AG08396 (cell line): Measurements from ENCODE around the gene GPR153.

Experiments used
- DNase-seq: peaks from one replicate; pipeline ENCODE4 v3.0.0; 2012; ENCODE audit warnings: low spot score, mixed read lengths

Gene GPR153

DNA sequence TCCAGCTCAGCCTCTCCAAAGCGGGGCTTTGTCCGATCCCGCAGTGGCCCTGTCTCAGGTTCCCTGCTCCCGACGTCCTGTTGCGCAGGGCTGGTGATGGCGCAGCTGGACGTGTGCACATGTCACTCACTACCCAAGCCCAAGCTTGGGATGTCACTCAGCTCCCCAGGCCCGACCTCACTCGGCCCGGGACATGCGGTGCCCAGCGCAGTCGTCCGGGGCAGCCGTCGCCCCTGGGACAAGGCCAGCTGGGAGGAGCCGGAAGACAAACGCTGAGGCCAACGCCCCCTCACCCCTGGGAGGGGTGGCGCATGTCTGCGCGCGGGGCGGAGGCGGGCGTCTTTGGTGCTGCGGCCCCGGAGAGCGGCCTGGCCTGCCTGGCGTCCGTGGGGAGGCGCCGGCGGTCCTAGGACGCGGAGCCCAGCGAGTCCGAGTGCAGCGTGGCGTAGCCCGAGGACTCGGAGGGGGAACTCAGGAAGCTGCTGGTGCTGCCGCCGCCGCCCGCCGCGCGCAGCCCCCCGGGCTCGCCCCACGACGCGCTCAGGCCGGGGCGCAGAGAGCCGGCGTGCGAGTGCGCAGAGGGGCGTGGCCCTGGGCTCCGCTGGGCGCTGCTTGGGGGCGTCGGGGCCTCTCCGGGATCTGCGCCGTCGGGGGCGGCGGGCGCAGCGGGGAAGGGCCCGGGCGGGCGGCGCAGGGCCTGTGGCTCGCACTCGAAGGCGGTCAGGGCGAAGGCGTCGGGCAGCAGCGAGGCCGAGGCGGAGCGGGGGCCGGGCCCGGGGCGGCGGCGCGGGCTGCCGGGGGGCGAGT lies 11.8 kb downstream of the GPR153 start:
- DNase-seq: peak; percentile 67

DNA sequence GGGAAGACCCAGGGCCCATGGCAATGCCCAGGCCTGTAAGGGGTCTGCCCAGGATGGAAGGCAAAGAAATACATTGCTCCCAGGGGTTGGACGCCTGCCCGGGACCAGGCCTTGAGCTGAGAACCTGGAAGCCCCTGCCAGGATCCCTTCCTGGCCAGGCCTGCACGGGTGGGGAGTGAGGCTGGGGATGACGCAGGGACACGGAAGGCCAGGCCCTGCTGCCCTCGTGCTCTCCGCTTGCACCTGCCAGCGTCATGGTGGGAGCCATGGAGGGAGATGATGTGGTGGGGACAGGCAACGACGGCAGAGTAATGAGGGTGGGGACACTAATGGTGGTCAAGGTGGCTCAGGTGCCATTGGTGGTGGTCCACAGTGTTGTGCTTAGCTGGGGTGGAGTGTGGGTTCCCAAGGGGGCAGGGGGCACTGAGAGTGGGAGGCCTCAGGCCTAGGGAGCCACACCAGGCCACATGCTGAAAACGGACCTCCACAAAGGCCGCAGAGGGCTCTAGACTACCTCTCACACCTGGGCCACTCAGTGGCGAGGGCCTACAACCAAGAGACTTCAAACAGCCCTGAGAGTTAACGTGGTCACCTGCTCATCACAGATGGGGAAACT lies 12.6 kb downstream of the GPR153 start:
- no peak for DNase-seq

DNA sequence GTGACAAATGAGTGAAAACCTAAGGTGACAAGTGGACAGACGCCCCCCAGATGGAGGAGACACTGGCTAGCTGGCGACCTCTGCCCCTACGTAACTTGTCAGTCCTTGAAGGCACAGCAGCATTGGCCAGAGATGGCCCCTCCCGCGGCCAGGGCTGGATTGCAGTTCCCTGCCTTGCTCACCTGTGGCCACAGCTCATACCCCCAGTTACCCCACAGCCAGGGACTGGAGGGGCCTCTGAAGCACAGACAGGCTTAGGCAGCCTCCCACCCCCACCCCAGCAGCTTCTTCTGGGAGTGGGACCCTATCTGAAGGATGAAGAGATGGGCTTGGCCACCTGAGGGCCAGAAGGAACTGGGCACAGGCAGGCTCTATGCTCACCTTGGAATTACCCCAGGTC lies 13.2 kb downstream of the GPR153 start:
- no peak for DNase-seq

DNA sequence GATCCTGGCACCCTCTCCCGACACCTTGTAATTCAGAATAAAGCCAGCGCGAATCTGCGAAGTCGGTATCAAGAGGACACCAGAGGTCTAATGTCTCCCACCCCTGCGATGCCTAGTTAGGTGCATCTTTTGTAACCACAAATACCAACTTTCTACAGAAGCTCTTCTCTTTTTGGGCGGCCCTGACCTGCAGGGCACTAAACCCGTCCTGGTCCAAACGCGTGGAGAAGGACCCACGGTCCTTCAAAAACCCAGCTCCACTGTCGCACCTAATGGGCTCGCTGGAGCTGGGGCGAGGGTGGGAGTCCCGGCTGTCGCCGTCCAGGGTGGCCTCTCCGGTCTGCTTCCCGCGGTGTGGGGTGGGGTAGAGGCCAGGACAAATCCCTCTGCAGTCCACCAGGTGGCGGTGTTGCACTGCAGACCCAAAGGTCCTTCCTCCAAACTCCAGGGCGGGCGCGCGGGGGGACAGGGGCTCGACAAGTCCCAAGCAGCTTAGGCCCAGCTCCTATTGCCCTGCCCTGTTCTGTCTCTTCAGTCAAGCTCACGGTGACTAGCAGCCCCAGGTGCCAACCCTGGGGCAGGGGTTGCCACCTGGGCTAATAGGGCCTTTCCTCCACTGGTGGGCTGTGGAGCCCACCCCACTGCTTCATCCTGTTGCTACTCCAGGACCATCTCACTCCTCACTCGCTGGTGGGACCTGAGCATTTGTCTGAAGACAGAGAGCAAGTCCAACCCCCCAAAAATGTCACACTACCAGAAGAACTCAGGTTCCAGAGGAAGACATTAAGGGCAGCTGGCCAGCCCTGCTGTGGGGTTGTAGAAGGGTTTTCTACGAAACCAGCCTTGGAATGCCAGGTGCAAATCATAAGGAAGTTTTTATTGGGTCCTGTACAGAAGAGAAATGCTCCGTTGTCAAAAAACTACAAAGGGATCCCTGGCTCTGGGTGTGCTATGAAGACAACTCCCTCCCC lies 14.1 kb downstream of the GPR153 start:
- DNase-seq: peak; percentile 92

DNA sequence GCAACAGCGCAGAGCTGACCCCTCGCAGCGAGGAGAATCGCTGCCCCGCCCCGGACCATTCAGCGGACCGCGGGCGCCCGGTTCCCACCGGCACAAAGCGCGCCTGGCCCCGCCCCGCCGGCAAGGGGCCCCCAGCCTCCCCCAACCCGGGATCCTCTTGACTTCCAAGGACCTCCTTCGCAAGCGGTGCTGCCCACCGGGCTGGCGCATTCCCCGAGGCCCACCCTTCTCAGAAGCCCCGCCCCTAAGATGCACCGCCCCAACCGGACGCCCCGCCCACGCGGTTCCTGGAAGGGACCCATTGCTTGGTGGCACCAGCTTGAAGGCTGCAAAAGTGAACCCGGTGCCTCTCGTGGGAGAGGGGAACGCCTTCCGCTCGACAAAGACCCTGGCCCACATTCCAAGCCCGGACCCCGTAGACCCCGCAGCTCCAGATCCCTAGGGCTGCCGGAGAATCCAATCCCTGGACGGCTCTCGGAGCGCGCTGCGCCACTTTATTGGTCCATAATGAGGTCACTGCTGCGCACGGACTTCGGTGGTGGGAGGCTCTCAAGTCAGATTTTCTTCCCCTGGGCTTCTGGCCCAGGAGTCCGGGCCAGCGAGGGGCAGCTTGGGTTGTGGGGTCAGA lies 14.9 kb downstream of the GPR153 start:
- no peak for DNase-seq

DNA sequence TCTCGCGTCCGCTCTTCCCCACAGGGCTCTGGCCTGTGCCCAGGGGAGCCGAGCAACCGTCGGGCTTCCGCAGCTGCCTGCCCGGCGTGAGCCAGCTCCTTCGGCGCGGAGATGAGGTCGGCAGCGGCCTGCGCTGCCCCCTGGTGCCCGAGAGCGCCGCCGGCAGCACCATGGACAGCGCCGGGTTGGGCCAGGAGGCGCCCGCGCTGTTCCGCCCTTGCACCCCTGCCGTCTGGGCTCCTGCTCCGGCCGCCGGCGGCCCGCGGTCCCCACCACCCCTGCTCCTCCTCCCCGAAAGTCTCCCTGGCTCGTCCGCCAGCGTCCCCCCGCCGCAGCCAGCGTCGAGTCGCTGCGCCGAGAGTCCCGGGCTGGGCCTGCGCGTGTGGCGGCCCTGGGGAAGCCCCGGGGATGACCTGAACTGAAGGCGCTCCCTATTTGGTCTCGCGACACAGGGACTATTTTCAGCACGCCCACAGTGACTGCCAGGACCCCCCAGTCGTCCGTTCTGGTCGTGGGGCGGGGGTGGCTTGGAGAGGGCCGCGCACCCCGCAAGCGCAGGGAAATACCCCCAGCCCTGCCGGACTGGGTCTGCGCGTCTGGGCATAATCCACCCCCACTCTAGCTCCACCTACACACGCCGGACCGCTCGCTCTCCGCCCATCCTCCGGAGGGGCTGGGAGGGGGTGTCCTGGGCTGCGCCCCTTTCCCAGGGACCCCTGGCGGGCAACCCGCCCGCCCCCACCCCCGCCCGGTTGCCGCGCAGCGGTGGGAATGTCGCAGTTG lies 15.6 kb downstream of the GPR153 start:
- peak; percentile 94 for DNase-seq

DNA sequence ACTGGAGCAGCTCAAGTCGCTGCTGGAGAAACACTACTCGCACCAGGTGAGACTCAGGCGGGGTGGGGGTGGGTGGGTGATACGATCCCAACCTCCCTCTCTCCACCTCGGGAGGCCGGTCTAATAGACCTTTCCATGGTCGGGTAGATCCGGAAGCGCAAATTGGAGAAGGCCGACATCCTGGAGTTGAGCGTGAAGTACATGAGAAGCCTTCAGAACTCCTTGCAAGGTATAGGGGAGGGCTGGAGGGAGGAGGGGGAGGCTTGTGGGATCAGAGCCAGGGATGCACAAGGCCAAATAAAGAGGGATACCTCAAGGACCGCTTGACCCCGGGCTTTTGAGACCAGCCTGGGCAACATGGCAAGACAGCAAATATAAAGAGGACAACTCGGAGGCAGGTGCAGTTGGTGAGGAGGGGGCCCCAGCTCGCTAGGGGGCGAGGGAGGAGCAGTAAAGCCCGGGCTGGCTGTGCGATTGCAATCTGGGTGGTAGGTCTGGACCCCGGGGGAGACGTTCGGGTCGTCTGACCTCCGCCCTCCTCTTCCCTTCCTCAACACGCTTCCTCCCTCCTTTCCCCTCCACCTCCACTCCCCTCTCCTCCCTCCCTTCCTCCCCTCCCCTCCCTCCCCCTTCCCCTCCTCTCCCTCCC lies 16.4 kb downstream of the GPR153 start:
- DNase-seq: no peak

DNA sequence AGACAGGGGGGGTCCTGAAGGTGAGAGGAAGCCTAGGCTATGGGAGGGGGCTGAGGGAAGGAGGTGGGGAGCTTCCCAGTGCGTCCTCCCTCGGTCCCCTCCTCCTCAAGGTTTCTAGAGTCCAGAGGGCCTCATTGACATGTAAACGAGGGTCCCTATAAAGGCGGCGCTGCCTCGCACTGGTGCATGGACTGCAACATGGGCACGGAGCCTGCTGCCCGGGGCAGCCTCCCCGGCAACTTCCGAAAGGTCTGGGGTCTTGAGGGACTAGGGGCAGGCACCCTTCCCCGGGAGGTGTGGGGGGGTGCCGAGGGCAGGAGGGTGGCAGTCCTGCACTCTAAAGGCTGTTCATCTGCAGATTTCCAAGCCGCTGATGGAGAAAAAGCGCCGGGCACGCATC lies 16.9 kb downstream of the GPR153 start, which contains the start of gene HES3:
Gene HES3 (plus strand): TSS at position 187 of the 400 bp plus-strand sequence. CDS start 187 bp downstream, at position 374.
- DNase-seq: no peak

DNA sequence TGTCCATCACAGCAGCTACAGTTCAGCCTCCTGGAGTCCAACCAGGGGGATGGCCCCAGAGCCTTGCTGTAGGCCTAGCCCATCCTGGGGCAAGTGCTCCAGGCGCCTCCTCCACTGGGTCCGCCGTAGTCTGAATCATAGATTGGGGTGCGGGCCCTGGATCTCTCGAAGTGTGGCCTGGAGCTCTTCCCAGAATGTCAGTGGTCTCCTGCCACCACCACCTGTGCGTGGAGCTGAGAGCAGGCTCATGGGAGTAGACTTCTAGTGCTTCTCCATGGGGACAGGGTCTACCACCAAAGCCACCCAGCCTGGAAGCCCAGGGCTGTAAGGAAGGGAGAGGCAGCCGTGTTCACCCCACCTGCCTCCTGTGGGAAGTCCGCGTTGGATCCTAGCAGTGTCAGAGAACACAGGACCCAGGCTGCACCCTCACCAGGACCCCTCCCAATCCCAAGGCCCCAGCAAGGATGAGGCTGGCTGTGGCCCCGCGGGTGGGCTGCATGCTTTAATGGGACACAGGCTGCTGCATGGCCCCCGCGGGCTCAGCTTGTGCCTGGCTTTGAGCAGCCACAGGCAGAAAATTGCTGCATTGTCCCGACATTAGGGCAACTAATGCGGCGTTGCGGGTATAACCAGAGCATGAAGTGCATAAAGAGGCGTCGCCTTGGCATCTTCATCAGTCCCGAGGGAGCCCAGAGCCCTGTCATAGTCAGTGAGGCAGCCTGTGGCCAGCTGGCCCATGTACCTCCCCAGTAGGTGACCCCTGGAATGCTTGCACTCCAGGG lies 17.7 kb downstream of the GPR153 start:
- no peak for DNase-seq

DNA sequence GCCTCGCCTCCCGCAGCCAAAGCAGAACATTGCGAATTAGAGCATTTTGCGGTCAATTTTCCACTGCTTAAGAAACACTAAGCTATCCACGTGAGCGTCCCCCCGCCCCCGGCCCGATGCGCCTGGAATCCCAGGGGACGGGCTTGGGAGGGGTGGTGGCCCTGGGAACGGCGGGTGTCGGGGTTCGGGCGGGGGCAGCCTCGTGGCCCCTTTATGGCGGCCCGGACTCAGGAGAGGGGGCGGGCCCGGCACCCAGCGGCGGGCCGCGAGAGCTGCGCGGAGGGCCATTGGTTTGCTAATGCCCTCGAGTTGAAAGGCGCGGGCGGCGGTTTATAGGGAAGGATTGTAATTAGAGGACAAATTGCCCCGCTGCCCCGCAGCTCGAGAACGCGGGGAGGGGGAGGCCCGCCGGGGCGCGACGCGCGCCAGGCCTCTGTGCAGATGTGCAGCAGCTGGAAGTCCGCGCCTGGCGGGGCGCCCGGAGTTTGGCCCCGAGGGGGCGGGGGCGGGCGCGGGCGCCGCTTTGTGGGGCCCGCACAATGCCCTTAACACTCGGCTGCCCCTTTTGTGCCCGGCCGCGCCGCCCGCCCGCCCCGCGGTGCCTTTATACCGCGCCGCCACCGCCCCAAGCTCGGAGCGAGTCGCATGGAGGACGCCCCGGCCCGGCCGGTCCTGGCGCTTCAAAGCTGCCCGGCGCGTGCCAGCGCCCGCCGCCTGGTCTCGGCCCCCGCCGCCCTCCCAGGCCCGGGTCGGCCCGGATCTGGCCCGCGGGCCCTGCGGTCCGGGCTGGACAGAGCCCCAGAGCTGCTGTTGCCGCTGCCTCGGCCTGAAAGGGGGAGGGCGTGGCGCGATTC lies 18.8 kb downstream of the GPR153 start:
- DNase-seq: no peak

DNA sequence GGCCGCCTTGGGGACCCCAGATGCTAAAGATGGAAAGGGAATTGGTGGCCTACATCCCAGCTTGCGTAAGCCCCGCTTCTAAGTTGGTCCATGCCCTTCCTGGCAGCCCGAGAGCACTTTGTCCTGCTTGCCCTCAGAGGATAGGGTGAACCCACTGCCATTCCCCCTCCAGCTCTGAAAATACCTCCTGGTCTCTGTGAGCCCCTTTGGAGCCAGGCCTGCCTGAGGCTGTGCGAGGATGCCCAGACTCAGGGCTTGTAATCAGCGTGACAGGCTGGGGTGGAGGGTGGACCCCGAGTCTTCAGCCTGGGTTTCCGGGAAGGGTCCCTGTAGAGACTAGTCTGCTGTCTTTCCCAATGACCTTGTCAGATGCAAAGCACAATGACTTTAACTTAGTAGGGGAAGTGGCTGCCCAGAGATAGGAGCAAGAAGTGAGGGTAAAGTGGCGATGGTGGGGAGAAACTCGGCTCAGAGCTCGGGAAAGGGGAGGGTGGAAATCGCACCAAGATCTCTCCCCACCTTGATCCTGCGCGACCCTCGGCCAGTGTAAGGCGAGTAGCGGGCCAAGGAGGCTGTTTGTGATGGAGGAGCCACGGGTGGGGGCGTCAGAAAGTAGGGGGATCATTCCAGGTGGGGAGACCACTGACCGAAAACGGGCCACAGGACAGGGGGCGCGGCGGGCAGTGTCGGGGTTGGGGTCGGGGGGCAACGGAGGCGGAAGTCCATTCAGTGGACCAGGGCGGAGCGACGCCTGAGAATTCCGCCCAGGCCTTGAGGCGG lies 19.6 kb downstream of the GPR153 start:
- DNase-seq: no peak

DNA sequence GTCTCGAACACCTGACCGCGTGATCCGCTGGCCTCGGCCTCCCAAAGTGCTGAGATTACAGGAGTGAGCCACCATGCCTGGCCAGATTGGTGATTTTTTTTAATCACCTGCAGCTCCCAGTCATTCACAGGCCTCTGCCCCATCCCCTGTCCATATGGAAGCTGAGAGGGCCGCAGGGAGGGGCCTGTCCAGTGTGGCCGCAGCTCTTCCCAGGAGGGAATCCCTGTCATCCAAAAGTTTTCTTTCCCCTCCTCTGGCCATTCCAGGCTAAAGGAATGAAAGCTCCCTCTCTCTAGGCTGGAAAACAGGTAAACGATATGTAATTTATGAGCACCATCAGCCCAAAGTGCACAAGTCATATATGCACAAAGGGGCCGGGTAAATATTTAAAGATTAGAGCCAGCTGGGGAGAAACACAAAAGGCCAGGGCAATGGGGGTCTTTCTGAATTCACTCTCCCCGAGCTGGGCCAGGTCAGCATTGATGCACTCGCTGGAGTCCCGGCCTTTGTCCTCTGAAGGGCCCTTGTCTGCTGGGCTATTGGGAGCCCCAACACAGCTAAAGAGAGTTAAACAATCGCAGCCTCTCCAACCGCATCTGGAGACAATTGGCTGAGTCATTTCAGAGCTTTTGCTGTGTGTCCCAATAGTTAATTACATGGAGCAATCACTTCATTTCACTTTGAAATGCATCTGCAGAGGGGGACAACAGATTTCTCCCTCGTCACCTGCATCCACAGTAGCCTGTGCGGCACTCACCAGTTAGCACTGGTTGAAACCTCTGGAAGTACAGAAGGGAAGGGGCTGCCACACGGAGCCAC lies 20.7 kb downstream of the GPR153 start:
- DNase-seq: no peak

DNA sequence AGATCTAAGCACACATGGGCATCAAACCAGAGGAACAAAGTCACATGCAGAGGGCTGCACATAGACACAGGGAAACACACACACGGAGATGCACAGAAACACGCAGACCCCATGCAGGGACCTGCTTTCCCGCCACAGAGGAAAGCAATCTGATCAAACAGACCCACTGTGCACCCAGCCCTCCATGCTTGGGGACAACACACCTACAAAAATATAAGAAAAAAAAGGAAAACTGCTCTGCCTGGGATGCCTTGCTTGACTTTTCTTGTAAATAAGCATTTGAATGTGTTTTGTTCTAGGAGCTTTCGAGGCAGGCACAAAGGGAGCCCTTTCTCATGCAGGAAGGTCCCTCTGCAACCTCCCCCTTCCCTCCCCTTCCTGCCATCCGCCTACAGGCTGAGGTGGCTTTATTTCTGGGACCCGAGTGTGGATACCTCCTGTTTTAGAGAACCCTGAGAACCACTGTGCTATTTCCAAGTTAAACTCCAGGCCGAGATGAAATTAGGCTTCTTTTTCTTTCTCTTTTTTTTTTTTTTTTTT lies 21.6 kb downstream of the GPR153 start:
- DNase-seq: no peak

DNA sequence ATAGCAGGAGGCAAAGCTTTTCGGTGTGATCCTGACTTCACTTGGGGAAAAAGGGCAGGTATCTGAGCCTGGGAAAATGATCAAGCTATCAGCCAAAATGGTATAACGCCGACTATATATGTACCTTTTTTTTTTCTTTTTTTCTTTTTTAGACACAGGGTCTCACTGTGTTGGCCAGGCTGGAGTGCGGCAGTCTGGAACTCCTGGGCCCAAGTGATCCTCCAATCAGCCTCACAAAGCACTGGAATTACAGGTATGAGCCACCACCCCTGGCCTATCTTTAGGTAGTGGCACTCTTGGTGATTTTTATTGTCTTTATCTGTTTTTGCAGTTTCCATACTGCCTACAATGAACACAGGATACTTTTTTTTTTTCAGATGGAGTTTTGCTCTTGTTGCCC lies 23.8 kb downstream of the GPR153 start:
- no peak for DNase-seq

DNA sequence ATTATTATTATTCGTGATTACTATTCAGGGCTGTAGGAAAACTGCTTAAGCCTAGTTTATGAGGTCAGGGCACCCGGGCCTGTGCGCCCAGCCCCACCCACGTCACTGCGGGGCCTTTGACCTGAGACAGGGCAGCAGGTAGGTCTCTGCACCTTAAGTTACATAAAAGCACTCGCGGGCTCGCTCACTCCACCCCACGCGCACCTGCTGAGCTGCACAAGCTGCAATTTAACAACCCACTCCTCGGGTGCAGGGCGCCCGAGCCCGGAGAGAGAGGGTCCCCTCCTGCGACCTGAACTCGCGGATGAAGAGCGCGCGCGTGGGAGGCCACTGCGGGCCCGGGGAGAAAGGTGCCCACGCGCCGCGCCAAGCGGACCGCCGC lies 25.6 kb downstream of the GPR153 start:
- no peak for DNase-seq

DNA sequence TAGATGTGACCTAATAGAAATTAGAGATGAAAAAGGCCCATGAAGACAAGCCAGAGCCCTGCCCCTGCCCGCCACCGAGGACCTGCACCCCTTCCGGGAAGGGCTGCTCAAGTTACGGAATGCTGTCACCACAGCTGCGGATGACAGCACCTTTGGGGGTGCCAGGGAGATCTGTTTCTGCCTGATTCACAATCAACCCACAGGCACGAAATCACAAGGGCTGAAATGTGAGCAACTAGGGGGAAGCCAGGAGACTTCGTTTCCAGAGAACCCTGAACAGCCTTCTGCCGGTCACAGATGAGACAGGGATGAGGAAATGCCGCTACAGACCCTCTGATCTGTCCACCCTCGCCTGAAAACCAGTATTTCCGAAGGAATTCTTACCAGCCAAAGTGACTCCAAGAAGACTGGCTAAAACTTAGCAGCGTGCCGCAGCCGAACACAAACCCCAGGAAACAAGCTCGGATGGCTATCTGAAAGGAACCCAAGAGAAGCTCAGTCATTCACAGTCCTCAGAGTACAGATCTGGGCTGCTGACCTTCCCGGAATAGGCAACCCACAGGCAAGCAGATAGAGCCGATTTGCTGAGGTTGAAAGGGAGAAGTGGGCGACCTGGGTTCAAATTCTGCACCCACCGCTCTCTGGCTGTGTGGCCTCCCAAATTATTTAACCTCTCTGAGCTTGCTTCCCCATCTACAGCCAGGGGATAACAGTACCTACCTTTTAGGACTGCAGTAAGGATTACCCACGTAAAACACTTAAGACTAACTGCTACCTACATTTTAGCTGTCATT lies 26.2 kb downstream of the GPR153 start:
- DNase-seq: no peak
